SKM-1 treated with dmso at 0.1 percent for 144 hours (cell line): ENCODE measurements around the gene GAB4.

Experiments
- DNase-seq: peaks from one replicate; lab custom pipeline; 2025; ENCODE audit not compliant: unreplicated experiment; lab: John Stamatoyannopoulos, UW

Gene GAB4

DNA sequence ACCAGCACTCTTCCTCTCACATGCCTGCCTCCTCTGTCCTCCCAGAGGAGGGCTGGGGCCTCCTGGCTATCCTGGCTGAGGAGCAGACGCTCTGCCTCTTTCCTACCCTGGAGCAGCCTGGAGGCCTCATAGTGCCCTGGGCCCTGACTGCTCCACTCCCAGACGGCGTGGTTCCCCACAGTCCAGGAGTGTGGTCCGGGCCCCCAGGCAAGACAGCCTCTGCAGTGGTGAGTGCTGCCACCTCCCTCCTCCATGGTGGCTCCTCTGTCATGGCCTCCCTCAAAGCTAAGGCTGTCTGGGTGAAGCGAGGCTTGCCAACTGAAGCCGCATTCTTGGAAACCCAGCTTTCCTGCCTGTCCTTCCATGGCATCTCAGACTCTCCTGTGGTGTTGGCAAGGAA, 19.8 kb downstream of the GAB4 start:
- no peak for DNase-seq

DNA sequence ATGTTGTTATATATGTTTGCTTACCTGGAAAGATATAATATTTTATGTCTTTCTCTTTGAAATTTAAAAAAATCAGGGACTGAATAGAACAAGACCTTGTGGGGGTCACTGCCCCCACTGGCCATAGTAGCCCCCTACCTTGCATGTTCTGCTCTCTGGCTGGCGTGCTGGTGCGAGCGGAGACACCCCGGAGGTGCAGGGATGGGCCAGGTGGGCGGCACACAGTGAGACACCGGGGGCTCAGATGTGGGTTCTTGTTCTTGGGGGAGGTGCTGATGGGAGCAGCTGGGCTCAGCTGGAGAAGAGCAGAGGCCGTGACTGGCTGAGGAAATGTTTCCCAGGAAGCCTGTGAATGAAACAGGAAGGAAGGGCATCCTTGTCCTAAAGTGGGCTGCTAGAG, 20.2 kb downstream of the GAB4 start:
- DNase-seq: no peak

DNA sequence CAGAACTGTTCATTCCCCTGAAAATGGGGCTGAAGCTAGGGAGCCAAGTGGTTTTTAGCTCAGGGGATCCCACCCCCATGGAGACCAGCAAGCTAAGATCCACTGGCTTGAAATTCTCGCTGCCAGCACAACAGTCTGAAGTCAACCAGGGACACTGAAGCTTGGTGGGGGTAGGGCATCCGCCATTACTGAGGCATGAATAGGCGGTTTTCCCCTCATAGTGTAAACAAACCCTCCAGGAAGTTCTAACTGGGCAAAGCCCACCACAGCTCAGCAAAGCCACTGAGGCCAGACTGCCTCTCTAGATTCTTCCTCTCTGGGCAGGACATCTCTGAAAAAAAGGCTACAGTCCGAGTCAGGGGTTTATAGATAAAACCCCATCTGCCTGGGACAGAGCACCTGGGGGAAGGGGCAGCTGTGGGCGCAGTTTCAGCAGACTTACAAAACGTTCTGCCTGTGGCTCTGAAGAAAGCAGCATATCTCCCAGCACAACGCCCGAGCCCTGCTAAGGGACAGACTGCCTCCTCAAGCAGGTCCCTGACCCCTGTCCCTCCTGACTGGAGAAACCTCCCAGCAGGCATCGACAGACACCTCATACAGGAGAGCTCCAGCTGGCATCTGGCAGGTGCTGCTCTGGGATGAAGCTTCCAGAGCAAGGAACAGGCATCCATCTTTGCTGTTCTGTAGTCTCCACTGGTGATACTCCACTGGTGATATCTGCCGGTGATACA, 32.7 kb downstream of the GAB4 start:
- no peak for DNase-seq

DNA sequence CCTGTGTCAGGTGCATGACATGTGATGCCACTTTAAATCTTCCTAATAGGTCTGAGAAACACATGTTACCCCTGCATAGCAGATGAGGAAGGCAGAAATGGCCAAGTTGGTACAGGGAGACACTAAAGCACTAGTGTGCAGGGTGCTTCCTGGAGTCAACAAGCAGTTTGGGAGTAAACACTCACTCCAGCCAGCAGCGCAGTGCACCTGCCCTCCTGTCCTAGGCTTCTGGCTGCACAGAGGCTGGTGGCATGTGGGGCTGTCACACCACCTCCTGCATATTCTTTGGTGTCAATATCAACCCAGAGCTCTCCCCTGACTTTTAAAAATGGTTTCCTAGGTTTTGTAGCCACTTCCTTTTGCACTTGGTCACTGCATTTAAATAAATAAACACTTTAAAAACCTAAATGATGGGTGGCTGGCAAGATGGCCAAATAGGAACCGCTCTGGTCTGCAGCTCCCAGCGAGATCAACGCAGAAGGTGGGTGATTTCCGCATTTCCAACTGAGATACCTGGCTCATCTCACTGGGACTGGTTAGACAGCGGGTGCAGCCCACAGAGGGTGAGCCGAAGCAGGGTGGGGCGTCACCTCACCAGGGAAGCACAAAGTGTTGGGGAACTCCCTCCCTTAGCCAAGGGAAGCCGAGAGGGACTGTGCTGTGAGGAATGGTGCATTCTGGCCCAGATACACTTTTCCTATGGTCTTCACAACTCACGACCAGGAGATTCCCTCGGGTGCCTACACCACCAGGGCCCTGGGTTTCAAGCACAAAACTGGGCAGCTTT, 33.5 kb downstream of the GAB4 start:
- no peak for DNase-seq

DNA sequence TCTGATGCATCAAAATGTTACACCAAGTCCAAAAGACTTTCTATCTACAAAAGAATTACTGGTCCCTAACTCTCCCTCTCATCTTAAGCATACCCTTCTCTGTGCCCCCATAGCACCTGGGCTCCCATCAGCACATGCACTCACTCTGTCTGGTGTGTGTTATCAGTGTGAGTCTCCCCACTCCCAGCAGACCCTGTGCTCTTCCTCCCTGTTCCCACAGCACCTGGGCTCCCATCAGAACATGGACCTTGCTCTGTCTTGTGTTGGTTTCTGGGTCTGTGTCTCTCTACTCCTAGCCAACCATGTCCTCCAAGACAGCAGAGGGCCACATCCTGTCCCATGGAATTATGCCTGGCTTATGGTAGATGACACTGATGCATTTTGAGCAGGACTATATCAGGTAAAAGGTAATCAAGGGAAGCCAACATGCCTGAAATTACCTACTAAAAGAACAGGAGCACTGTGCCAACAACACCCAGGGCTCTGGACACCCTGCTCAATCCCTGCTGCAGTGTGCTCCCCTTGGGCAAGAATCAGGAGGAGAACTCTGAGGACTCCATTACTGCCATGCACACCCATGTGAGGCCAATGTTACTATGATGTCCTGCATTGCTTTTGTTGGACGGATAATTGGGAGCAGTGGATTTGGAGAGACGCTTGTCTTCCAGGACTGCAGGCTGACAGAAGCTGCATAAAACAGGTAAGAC, 34.3 kb downstream of the GAB4 start:
- DNase-seq: no peak

DNA sequence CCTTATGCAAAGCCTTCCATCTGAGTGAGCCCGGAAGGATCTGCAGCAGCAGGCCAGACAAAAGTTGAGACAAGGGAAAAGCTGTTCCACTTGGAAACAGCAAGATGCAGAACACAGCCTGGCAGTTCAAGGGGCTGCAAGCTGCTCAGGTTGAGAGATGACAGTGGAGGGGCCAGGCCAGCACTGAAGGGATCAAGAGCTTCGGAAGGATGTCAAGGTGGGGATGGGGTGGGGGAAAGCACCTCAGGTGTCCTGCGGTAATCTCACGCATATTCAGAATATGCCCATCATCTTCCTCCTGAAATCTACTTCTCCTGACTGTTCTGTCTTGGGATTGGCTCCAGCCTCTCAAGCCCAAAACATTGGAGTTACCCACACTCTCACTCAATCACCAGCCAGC, 35.7 kb downstream of the GAB4 start:
- DNase-seq: no peak

DNA sequence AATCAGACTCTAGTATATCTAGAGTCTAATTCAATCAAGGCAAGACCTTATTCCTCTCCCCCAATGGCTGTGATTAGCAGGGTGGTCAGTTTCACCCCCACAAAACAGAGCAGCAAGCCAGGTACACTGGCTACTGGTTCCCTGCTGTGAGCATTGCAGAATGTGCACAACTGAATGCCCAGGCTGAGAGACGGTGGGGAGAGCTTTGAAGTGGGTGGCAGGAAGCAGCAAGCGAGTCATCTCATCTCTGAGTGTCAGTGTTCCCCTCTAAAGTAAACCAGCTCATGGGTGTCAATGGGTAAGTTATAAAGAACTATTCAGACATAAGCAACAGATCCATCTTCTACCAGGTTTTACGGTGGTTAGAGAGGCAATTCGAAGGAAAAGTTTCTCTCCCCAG, 37.6 kb downstream of the GAB4 start:
- no peak for DNase-seq

DNA sequence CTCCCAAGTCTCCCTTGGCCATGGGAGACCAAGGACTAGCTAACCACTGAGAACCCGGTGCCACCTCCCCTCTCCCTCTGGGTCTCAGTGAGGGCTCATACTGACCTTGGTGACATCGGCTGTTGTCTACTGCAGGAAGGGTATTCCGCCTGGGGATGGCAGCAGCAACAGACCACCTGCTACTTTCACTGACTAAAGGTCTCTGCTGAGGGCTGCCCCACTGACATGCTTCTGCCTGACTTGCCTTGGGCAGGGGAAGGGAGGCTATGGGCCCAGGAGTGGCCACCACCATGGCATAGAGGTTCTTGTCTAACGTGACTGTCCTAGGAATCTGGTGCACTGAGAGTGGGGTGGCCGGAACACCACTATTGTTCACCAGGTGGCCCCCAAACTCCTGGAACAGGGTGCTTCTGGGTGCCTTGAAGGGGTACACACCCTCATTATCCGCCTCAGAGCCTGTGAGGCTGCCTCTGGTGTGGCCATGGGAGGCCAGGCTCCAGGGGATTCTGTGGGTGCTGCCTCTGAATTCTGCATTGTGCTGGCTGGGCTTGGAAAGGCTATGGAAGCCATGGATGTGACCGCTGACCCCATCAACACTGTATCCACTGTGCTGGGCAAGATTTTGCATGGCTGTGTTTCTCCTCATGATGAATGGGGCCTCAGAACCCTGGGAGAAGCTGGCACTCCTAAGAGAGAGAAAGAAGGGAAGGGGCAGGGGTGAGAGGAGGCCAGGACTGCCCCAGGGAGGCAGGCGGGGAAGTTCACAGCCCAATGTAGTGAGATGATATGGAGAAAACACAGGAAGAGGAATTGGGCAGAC, 38.3 kb downstream of the GAB4 start:
- no peak for DNase-seq

DNA sequence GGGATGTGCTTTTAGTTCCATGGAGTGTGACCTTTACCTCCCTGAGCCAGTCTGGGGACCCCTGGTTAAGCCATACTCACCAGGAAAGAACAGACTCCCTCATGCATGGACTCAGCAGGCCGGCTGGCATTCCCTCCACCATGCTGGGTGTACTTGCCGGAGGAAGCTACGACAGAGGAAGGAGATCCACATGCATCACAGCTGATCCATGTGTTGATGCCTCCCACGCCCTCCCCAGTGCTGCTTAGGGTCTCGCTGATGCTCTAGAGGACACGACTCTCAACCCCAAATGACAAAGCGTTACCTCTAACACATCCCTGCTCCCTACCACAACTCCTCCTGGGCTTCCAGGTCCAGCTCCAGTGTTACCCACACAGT, 39.8 kb downstream of the GAB4 start:
- no peak for DNase-seq

DNA sequence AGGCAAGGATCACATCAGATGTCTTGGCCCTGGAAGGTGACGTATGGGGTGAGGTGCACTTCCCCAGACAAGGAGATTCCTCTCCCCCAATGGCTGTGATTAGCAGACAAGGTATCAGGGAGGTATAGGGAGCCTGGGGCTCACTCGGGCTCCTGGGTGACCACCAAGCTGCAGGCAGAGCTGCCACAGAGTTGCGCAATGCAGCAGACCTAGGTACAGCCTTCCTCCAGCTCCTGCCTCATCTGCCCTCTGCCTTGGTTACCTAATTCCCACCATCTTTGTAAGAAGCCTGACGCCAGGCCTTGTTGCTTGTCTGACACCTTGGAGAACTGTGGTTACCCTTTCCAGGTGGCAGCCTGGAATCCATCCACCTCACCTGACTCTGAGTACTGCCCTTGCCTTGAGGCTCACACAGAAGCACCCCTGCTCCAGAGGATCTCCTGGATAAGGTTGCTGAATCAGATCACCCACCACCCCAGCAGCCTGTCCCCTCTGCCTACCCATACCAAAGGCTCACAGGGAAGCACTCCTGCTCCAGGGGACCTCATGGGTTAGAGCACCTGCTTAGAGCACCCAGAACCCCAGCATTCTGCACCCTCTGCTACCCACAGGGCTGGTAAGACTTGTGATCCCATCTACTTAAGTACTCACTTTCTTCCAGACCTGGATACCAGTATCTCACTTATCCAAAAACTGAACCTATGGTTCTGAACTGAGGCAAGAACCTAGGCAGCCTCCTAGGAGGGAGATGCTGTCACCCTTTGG, 40.4 kb downstream of the GAB4 start:
- DNase-seq: no peak

DNA sequence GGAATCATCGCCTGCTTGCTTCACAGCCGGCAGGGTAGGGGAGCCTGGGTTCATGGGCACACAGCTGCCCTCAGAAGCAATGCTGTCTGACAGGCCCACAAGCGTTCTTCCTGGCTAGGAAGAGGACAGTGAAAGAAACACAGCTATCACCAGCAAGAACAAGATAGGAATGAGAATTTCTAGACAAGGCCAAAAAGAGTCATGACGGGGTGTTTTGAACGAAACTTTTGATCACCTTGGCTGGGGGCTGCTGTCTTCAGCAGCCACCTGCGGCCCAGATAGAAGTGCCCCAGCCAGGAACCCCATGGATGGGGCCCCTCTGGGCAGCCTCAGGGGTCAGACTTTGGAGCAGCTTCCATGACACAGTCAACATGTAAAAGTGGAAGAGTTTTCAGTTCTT, 41.8 kb downstream of the GAB4 start:
- DNase-seq: no peak

DNA sequence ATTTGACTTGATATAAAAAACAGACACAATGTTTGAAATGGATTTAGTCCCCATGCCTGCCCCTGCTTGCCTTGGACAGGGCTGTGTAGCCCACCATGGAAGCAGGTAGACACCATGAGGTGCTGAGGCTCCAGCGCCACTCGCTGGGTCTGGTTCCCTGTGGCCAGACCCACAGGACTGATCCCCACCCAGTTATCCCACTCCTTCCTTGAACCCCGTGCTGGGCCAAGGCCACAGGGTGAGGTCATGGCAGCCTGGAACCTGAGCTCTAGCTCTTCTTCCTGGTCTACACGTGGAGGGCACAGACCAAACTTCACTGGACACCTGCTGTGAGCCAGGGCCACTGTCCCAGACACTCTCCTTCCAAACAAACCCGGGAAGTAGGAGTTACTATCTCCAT, 42.5 kb downstream of the GAB4 start:
- DNase-seq: no peak

DNA sequence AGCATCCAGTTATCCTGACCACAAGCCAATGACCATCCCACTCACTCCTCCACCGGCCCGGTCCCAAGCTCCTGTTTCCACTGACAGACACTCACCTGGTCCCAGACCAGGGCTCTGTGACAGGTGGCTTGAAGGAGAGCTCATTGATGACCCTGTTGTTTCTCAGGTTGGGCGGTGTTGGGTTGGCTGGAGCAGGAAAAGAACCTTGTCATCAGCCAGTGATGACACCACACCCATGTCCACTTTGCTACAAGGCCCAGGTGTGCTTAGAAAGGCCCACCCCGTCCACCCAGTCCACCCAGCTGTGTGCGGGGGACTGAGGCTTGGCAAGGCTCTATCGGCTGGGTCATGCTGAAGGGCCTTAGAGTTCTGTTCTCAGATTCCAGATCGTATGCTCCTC, 42.9 kb downstream of the GAB4 start:
- DNase-seq: no peak

DNA sequence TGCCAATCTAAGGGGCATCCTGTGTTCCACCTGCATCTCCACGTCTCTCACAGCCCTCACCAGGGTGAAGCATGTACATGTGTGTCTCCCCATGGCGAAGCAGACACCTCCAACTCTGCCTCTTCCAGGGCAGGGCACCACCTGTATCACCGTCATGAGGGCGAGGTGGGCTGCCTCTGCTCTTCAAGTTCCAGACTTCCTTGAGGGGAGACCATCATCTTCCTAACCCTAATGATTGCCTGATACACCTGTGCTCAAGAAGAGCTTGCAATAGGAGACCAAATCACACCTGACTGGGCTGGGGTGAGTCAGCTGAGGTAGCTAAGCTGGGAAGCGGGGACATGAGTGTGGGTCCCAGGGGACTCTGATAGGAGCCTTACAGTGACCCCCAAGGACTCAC, 43.7 kb downstream of the GAB4 start:
- DNase-seq: no peak

DNA sequence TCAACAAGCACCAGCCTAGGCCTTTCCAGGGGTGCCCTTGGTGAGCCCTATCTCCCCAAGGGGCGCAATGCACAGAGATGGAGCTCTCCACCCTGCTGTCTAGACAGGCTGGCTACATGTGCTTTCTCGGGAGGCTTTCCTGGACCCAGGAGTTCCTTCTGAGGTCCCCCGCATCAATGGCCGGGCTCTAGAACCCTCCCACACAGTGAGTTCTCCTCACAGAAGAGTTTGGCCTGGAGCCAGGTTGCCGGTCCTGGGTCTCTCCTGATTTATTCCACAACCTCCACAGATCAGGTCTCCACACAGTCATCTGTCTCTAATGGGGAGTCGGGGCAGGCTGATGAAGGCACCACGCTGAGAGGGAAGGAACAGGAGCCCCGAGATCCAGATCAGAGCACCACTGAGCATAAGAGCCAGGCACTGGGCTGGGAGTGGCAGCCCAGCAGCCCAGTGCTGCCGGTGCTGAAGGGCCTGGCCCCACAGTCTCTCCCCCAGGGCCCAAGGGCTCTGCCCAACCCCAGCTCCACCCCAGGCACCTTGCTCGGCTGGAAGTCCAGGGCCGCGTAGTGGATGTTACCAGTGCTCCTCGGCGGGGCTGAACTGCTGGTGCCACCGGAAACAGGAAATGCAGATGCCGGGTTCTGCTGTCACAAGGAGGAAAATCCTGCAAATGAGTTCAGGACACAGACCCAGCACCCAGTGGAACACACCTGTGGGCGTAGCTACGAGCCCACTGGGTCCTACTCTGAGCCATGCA, 44.7 kb downstream of the GAB4 start:
- no peak for DNase-seq

DNA sequence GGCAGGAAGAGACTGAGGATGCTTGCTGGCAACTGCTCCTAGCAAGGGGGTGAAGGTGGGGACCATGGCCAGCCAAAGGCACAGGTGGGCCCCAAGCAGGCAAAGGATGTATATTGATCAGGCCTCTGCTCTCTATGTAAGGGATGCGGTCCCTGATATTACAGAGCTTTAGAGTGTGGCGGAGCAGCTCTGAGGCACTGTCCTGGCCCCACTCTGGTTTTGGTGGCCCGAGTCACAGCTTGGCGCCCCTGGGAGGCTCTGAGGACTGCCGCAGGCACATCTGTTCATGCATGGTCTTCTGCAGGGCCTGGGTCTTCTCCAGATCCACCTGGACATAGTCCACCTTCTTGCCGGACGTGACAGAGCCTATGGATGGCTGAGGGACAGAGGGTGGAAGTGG, 45.5 kb downstream of the GAB4 start:
- no peak for DNase-seq

DNA sequence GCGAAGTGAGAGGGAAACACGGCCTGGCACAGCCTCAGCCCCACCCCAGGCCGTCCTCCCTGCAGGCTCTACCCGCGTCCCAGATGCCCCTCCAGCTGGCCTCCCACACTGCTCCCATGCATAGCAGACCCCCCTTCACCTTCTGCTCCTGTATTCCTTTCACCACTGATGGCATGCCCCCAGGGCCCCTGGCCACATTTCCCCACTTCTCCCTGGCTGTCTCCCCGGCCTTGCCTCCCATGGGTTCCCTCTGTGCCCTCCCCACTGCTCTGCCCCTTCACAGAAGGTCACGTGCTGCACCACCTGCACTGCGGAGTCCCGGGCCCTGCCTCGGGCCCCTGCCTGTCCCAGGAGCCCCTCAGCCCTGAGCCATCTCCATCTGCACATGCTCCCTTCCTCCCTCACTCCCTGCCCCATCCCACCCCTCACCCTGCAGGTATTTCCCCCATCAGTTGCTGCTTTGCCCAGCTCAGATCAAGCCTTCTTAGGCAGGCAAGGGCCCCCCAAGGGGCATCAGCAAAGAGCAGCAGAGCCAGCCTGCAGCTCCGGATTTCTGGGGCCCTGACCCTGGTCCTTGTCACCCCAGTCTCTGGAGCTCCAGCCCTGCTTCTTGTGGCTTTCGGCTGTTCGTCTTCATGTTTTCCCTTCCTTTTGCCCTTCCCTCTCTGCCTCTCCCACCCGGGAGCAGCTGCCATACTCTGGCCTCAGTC, 46.4 kb downstream of the GAB4 start:
- DNase-seq: no peak

DNA sequence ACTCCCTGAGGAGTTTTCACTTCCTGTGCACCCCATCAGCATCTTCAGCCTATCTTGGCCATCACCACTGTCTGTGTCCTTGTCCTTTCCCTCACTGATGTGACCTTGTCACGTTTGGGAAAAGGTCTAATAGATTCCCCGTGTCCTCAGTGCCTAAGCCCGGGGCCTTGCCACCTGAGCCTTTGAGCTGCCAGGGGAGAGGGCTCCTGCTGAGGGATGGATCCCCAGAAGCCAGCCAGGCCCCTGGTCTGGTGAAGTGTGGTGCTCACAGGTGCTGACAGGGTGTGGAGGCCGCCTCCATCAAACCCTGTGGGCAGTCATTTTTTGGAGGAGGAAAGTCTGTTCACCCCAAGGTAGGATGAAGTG, 47.2 kb downstream of the GAB4 start:
- no peak for DNase-seq

DNA sequence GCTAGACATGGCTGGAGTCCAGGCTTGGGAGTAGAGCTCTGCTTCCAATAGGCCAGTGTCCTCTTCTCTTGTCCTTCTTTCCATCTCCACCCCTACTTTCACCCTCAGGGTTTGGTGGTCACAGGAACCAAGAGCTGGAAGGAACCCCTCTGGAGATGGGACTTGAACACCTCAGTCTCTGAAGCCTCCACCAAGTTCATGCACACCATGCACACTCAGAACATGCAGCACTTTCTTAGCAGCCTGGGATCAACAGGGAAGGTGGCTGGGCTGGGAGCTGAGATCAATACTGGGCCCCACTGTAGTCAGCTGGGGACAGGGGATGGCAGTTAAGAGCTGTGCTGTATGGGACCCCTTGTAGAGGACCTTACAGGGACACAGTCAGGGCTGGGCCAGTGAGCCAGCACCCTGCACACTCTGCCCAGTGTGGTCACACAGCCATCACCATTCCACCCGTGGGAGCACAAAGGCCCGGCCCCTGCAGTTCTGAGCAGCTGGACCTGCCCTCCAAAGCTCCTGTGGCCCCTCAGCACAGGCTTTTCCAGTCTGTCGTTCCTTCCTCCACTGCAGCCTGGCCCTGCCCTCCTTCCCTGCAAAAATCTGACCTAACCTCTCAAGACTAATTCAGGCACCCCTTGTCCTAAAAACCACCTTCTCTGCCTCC, 47.7 kb downstream of the GAB4 start:
- DNase-seq: no peak
